ENCODE data around the gene ITGB5. TPM values are rescaled to one million over a fixed set of nuclear protein-coding genes. Genes with fewer than 3 reads are reported as not detected.

The ITGB5 gene
- total RNA-seq, 1 donor from 2014 or later = 63.3 TPM

- peaks cover 25% of the 10 kb centered on the region for H3K36me3 Mint-ChIP-seq
These were observed 37.0 kb downstream of the ITGB5 start for GRCh38 chr3:124850212-124850611.

GRCh38 chr3:124848300-124848699 lies 38.9 kb downstream of the ITGB5 start:
- H3K36me3 Mint-ChIP-seq = peaks cover 19% of the 10 kb centered on the region
- H3K9me3 Mint-ChIP-seq = no peaks in the 10 kb centered on the region
- no peak overlapping the region for H3K27ac Mint-ChIP-seq
- H3K4me1 Mint-ChIP-seq = peaks cover 36% of the 10 kb centered on the region
- H3K4me3 Mint-ChIP-seq = no peak overlapping the region
- no peak for DNase-seq (ENCODE audit: low spot score in 2 of 2, unreplicated experiment in 2 of 2)
- no peaks in the 10 kb centered on the region for H3K27me3 Mint-ChIP-seq (ENCODE audit: low read depth)
- TF ChIP-seq CTCF (IDR thresholded peaks at IDR 0.05; ENCODE audit: unreplicated experiment) = no peak

More at GRCh38 chr3:124850212-124850611, 37.0 kb downstream of the ITGB5 start:
- Mint-ChIP-seq H3K27ac (peak overlapping the region; percentile 5), H3K9me3 (peaks cover 7% of the 10 kb centered on the region), H3K4me3 (no peak overlapping the region), H3K4me1 (peaks cover 27% of the 10 kb centered on the region), H3K27me3 (ENCODE audit: low read depth) (no peaks in the 10 kb centered on the region)
- DNase-seq (ENCODE audit: low spot score in 2 of 2, unreplicated experiment in 2 of 2) = no peak
- TF ChIP-seq CTCF (IDR thresholded peaks at IDR 0.05; ENCODE audit: unreplicated experiment) = no peak

GRCh38 chr3:124847863-124848262 lies 39.3 kb downstream of the ITGB5 start:
- H3K4me3 Mint-ChIP-seq = no peak overlapping the region
- no peak for TF ChIP-seq CTCF (IDR thresholded peaks at IDR 0.05; ENCODE audit: unreplicated experiment)
- H3K36me3 Mint-ChIP-seq = peaks cover 21% of the 10 kb centered on the region
- no peak for DNase-seq (ENCODE audit: low spot score in 2 of 2, unreplicated experiment in 2 of 2)
- H3K27me3 Mint-ChIP-seq (ENCODE audit: low read depth) = no peaks in the 10 kb centered on the region
- H3K27ac Mint-ChIP-seq = no peak overlapping the region
- H3K9me3 Mint-ChIP-seq = no peaks in the 10 kb centered on the region
- H3K4me1 Mint-ChIP-seq = peaks cover 40% of the 10 kb centered on the region

- Mint-ChIP-seq H3K4me1 (peaks cover 46% of the 10 kb centered on the region), H3K27me3 (ENCODE audit: low read depth) (no peaks in the 10 kb centered on the region), H3K9me3 (no peaks in the 10 kb centered on the region), H3K27ac (no peak overlapping the region), H3K36me3 (peaks cover 25% of the 10 kb centered on the region), H3K4me3 (no peak overlapping the region)
- no peak for DNase-seq (ENCODE audit: low spot score in 2 of 2, unreplicated experiment in 2 of 2)
- no peak for TF ChIP-seq CTCF (IDR thresholded peaks at IDR 0.05; ENCODE audit: unreplicated experiment)
These were observed 40.1 kb downstream of the ITGB5 start for GRCh38 chr3:124847051-124847450.

- H3K27ac Mint-ChIP-seq = peak overlapping the region; percentile 82
These were observed 41.0 kb downstream of the ITGB5 start for GRCh38 chr3:124846189-124846588.

More at GRCh38 chr3:124846189-124846588, 41.0 kb downstream of the ITGB5 start:
- Mint-ChIP-seq H3K4me1 (peaks cover 45% of the 10 kb centered on the region), H3K9me3 (no peaks in the 10 kb centered on the region), H3K36me3 (peaks cover 31% of the 10 kb centered on the region), H3K4me3 (no peak overlapping the region), H3K27me3 (ENCODE audit: low read depth) (no peaks in the 10 kb centered on the region)
- no peak for TF ChIP-seq CTCF (IDR thresholded peaks at IDR 0.05; ENCODE audit: unreplicated experiment)
- DNase-seq (ENCODE audit: low spot score in 2 of 2, unreplicated experiment in 2 of 2) = no peak
